HEK293 (cell line): ENCODE measurements around the gene SLC25A26.

Experiments used
- TCF7L2 ChIP-seq: IDR thresholded peaks from 2 replicates; pipeline ENCODE4 v1.6.1; 2011; ENCODE audit warnings: low read depth, mild to moderate bottlenecking, inconsistent platforms, low read length, moderate library complexity, borderline replicate concordance
- ZIC2 ChIP-seq: fragments of 450-650 bp; formaldehyde crosslinking; IDR thresholded peaks from 2 replicates; pipeline ENCODE4 v1.5.1; 2016; ENCODE audit warnings: missing biosample characterization, missing genetic modification characterization
- ZNF274 ChIP-seq, 2 experiments: fragments of 200-500 bp in 1 of 2; fragments of 450-650 bp in 1 of 2; sonication (Bioruptor generic) in 1 of 2; formaldehyde crosslinking in 1 of 2; IDR thresholded peaks; 2 replicates each; pipeline versions ENCODE4 v1.5.1 to v1.6.1; 2014 to 2016; ENCODE audit warnings: borderline replicate concordance in 1 of 2, inconsistent platforms in 1 of 2, low read length in 1 of 2, missing biosample characterization in 1 of 2, missing genetic modification characterization in 1 of 2
- ZNF76 ChIP-seq: fragments of 450-650 bp; formaldehyde crosslinking; IDR thresholded peaks from 2 replicates; pipeline ENCODE4; 2016; ENCODE audit warnings: low read depth, missing biosample characterization, missing genetic modification characterization, borderline replicate concordance
- ZNF830 ChIP-seq: fragments of 450-650 bp; IDR thresholded peaks from 2 replicates; pipeline ENCODE4 v1.5.0; 2018; ENCODE audit warnings: missing biosample characterization, missing genetic modification characterization, low read depth, mild to moderate bottlenecking, moderate library complexity
- TF ChIP-seq, protein P1 (sequence below): fragments of 450-650 bp; formaldehyde crosslinking; IDR thresholded peaks from 2 replicates; pipeline ENCODE4 v1.5.1; 2016; ENCODE audit warnings: missing biosample characterization, missing genetic modification characterization
- TF ChIP-seq, protein P2 (sequence below): fragments of 450-650 bp; formaldehyde crosslinking; IDR thresholded peaks from 2 replicates; pipeline ENCODE4 v1.5.1; 2017; ENCODE audit warnings: missing biosample characterization, mild to moderate bottlenecking, missing genetic modification characterization, moderate library complexity
- TF ChIP-seq, protein P3 (sequence below): IDR thresholded peaks from 2 replicates; pipeline ENCODE4 v1.6.1; 2011; ENCODE audit warnings: mild to moderate bottlenecking, low read depth, low read length, borderline replicate concordance
- TF ChIP-seq, protein P4 (sequence below): sonication (generic); formaldehyde crosslinking; IDR thresholded peaks from 2 replicates; pipeline ENCODE4 v1.8.1; 2022; ENCODE audit warnings: mild to moderate bottlenecking, moderate library complexity, missing genetic modification reagents
- TF ChIP-seq, protein P5 (sequence below): fragments of 450-650 bp; formaldehyde crosslinking; IDR thresholded peaks from 2 replicates; pipeline ENCODE4 v1.5.1; 2016; ENCODE audit warnings: missing biosample characterization, missing genetic modification characterization
- TF ChIP-seq, protein P6 (sequence below): fragments of 450-650 bp; formaldehyde crosslinking; IDR thresholded peaks from 2 replicates; pipeline ENCODE4 v1.5.1; 2017; ENCODE audit warnings: missing biosample characterization, missing genetic modification characterization

DNA sequence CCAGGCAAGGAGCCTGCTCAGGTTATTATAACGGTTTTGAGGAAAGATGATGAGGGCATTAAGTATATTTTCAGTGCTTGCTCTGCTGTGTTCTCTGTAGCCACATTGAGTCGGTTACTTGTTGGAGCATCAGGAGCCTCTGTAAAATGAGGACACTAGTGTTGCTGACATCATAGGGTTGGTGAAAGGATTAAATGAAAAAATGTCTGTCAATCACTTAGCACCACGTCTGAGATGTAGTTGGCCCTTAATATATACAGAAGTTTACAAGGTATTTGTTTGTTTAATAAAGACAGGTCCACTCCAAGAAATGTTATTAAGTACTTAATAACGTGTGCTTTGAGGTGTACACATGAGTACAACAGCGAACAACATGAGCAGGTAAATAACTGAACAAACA, 735 bp upstream of the SLC25A26 start:
- TF ChIP-seq, protein P1, sequence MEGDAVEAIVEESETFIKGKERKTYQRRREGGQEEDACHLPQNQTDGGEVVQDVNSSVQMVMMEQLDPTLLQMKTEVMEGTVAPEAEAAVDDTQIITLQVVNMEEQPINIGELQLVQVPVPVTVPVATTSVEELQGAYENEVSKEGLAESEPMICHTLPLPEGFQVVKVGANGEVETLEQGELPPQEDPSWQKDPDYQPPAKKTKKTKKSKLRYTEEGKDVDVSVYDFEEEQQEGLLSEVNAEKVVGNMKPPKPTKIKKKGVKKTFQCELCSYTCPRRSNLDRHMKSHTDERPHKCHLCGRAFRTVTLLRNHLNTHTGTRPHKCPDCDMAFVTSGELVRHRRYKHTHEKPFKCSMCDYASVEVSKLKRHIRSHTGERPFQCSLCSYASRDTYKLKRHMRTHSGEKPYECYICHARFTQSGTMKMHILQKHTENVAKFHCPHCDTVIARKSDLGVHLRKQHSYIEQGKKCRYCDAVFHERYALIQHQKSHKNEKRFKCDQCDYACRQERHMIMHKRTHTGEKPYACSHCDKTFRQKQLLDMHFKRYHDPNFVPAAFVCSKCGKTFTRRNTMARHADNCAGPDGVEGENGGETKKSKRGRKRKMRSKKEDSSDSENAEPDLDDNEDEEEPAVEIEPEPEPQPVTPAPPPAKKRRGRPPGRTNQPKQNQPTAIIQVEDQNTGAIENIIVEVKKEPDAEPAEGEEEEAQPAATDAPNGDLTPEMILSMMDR (tag by site-specific recombination): no peak
- TF ChIP-seq, protein P2, sequence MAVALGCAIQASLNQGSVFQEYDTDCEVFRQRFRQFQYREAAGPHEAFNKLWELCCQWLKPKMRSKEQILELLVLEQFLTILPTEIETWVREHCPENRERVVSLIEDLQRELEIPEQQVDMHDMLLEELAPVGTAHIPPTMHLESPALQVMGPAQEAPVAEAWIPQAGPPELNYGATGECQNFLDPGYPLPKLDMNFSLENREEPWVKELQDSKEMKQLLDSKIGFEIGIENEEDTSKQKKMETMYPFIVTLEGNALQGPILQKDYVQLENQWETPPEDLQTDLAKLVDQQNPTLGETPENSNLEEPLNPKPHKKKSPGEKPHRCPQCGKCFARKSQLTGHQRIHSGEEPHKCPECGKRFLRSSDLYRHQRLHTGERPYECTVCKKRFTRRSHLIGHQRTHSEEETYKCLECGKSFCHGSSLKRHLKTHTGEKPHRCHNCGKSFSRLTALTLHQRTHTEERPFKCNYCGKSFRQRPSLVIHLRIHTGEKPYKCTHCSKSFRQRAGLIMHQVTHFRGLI (tag by site-specific recombination): no peak
- TF ChIP-seq ZNF76 (tag by site-specific recombination): no peak
- TF ChIP-seq, protein P3, sequence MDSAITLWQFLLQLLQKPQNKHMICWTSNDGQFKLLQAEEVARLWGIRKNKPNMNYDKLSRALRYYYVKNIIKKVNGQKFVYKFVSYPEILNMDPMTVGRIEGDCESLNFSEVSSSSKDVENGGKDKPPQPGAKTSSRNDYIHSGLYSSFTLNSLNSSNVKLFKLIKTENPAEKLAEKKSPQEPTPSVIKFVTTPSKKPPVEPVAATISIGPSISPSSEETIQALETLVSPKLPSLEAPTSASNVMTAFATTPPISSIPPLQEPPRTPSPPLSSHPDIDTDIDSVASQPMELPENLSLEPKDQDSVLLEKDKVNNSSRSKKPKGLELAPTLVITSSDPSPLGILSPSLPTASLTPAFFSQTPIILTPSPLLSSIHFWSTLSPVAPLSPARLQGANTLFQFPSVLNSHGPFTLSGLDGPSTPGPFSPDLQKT: no peak
- TF ChIP-seq ZNF830 (tag by site-specific recombination): no peak
- TF ChIP-seq TCF7L2: no peak
- TF ChIP-seq ZNF274 (IDR thresholded peaks at IDR 0.05; ENCODE audit: low read length): no peak
- TF ChIP-seq ZNF274 (tag by site-specific recombination; IDR thresholded peaks at IDR 0.05; ENCODE audit: borderline replicate concordance): no peak
- TF ChIP-seq, protein P4, sequence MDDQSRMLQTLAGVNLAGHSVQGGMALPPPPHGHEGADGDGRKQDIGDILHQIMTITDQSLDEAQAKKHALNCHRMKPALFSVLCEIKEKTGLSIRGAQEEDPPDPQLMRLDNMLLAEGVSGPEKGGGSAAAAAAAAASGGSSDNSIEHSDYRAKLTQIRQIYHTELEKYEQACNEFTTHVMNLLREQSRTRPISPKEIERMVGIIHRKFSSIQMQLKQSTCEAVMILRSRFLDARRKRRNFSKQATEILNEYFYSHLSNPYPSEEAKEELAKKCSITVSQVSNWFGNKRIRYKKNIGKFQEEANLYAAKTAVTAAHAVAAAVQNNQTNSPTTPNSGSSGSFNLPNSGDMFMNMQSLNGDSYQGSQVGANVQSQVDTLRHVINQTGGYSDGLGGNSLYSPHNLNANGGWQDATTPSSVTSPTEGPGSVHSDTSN (CRISPR knock-in tag): no peak
- no peak for TF ChIP-seq ZIC2 (tag by site-specific recombination)
- TF ChIP-seq, protein P5, sequence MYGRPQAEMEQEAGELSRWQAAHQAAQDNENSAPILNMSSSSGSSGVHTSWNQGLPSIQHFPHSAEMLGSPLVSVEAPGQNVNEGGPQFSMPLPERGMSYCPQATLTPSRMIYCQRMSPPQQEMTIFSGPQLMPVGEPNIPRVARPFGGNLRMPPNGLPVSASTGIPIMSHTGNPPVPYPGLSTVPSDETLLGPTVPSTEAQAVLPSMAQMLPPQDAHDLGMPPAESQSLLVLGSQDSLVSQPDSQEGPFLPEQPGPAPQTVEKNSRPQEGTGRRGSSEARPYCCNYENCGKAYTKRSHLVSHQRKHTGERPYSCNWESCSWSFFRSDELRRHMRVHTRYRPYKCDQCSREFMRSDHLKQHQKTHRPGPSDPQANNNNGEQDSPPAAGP (tag by site-specific recombination): no peak
- TF ChIP-seq, protein P6, sequence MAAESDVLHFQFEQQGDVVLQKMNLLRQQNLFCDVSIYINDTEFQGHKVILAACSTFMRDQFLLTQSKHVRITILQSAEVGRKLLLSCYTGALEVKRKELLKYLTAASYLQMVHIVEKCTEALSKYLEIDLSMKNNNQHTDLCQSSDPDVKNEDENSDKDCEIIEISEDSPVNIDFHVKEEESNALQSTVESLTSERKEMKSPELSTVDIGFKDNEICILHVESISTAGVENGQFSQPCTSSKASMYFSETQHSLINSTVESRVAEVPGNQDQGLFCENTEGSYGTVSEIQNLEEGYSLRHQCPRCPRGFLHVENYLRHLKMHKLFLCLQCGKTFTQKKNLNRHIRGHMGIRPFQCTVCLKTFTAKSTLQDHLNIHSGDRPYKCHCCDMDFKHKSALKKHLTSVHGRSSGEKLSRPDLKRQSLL (tag by site-specific recombination): no peak
